Psoas muscle (tissue), 8 donors: Measurements from ENCODE around the gene TGFBR3L. TPM values are rescaled to one million over a fixed set of nuclear protein-coding genes. Genes with fewer than 3 reads are reported as not detected.
"Not testable (repeated sequence)": the region's sequence is repeated elsewhere in the genome, so short reads cannot be mapped to it uniquely, and the experiment has no call there.

Experiments
- ATAC-seq, 4 donors: fragments of 200-7000 bp; cut with Tn5 transposase; one replicate each; pipeline ENCODE4 v1.9.1; 2020; ENCODE audit warnings: moderate library complexity in 3 of 4, mild to moderate bottlenecking in 2 of 4
- DNase-seq, 2 donors: peaks; one replicate each; pipeline ENCODE4 v3.0.0-alpha.2; 2020
- H3K27ac ChIP-seq: fragments of 200-600 bp; one replicate; pipeline ENCODE4 v1.8.0; 2022
- H3K27me3 ChIP-seq, 3 donors: fragments of 200-600 bp in 1 of 3; one replicate each; pipeline versions ENCODE4 v1.6.1 to v1.8.0; 2013 to 2022; ENCODE audit warnings: low read length in 2 of 3, mild to moderate bottlenecking in 2 of 3, moderate library complexity in 1 of 3; ENCODE audit not compliant: insufficient read depth in 3 of 3
- H3K36me3 ChIP-seq, 2 donors: fragments of 200-600 bp in 1 of 2; one replicate each; pipeline versions ENCODE4 v1.6.1 to v1.8.0; 2013 to 2022; ENCODE audit warnings: low read depth in 1 of 2, mild to moderate bottlenecking in 1 of 2, moderate library complexity in 1 of 2; ENCODE audit not compliant: insufficient read depth in 1 of 2
- H3K4me1 ChIP-seq: fragments of 200-600 bp; one replicate; pipeline ENCODE4 v1.8.0; 2022
- H3K4me3 ChIP-seq: fragments of 200-600 bp; one replicate; pipeline ENCODE4 v1.8.0; 2022; ENCODE audit warnings: mild to moderate bottlenecking
- H3K9me3 ChIP-seq: fragments of 200-600 bp; one replicate; pipeline ENCODE4 v1.8.0; 2022
- WGBS, 3 donors: extraction: QIAGEN DNeasy Blood & Tissue Kit; methylation state at CpG; one replicate each; pipeline versions ENCODE4 v1.1.6 to v1.1.7; 2013; 5-methylcytosine and 5-hydroxymethylcytosine counted together
- intact Hi-C, 2 donors: fragments of 100-400 bp; cut with DNase I; formaldehyde crosslinking; loops; one replicate each; pipeline versions ENCODE4 v1.11.0 to v1.14.2; 2022
- polyA plus RNA-seq, 3 donors: library from polyadenylated mRNA; stranded (reverse); fragments of 200-250 nt; gene quantifications; one replicate each; pipeline ENCODE4 v1.2.3, GENCODE V29; 2013
- total RNA-seq, 4 donors: library from RNA; stranded (reverse); fragmentation: NEBNext Ultra II Directional in 2 of 4; extraction: Animal tissue kit (Norgen Biotek cat#: 25700) in 2 of 4; gene quantifications; one replicate each; pipeline versions ENCODE4 v1.2.1 to v1.2.4, GENCODE V29; 2021 to 2023
- TF ChIP-seq, protein P1 (sequence below): fragments of 200-600 bp; IDR thresholded peaks from one replicate; pipeline ENCODE4 v1.8.0; 2022; ENCODE audit warnings: antibody characterized with exemption
- donor health status: healthy with polysubstance abuse.
- donor health status: DM: no; HTN: no; CAD: no; lungs with moderate emphysema.
- donor health status: Bipolar disorder and iron deficiency.
- donor health status: healthy.
- donor health status: DM: yes; HTN: yes; CAD: no.
- donor health status: DM: no; HTN: no; CAD: no.
- donor health status: DM: no; HTN: no; CAD: no.
- donor health status: DM: yes; HTN: yes; CAD: no.

Gene TGFBR3L
- total and polyA plus RNA-seq, 7 donors: 1.2 to 13.0 (median 4.5) TPM

DNA sequence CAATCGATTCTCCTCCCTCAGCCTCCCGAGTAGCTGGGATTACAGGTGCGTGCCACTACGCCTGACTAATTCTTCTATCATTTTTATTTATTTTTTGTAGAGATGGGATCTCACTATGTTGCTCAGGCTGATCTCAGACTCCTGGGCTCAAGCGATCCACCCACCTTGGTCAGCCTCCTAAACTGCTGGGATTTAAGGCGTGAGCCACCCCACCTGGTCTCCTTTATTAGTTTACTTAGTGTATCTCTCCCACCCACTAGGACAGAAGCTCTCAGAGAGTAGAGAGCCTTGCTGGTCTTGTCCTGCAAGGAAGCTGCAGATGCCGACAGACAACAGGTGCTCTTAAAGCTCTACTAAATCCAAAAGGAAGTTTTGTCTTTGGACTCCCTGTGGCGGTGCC is 28.8 kb upstream of the TGFBR3L start:
- no peaks in the 10 kb centered on the region for H3K4me1 ChIP-seq
- H3K27ac ChIP-seq: no peak overlapping the region
- 72 to 79% (median 73%) methylated on average over 8 of the region's 8 CpGs for WGBS, 3 donors
- no peak overlapping the region for H3K4me3 ChIP-seq
- ATAC-seq (no peak), DNase-seq (no peak)
- H3K9me3 ChIP-seq: no peaks in the 10 kb centered on the region
- intact Hi-C loops: no loop called here
- peaks cover 0 to 34% (median 0%) of the 10 kb centered on the region in 3 donors for H3K27me3 ChIP-seq
- H3K36me3 ChIP-seq: no peaks in the 10 kb centered on the region
- TF ChIP-seq, protein P1, sequence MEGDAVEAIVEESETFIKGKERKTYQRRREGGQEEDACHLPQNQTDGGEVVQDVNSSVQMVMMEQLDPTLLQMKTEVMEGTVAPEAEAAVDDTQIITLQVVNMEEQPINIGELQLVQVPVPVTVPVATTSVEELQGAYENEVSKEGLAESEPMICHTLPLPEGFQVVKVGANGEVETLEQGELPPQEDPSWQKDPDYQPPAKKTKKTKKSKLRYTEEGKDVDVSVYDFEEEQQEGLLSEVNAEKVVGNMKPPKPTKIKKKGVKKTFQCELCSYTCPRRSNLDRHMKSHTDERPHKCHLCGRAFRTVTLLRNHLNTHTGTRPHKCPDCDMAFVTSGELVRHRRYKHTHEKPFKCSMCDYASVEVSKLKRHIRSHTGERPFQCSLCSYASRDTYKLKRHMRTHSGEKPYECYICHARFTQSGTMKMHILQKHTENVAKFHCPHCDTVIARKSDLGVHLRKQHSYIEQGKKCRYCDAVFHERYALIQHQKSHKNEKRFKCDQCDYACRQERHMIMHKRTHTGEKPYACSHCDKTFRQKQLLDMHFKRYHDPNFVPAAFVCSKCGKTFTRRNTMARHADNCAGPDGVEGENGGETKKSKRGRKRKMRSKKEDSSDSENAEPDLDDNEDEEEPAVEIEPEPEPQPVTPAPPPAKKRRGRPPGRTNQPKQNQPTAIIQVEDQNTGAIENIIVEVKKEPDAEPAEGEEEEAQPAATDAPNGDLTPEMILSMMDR: no peak

DNA sequence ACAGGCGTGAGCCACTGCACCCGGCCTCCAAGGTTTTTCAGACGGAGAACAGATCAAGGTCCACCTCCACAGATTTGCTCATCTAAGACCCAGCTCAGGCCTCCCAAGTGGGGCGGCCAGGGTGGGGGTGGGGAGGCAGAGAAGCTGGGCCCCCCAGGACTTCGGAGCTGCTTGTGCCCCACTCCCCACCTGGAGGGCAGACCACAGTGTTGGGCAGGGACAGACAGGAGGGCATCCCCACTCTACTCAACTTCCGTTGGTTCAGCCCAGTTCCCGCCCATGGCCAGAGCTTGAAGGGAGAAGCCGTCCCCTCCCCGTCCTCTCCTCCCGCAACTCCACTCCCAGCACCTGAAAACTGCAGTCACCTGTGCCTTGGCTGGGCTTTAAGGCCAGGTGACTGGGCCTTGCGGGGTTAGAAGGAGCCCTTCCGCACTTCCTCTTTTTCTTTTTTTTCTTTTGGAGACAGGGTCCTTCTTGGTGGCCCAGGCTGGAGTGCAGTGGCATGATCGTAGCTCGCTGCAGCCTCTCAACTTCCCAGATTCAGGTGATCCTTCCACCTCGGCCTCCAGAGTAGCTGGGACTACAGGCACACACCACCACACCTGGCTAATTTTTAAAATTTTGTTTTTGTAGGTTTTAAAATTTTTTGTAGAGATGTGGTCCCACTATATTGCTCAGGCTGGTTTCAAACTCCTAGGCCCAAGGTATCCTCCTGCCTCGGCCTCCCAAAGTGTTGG is 27.1 kb upstream of the TGFBR3L start:
- TF ChIP-seq, protein P1: no peak
- DNase-seq (no peak), ATAC-seq (no peak)
- H3K36me3 ChIP-seq: no peaks in the 10 kb centered on the region
- intact Hi-C loops: no loop called here
- no peak overlapping the region for H3K27ac ChIP-seq
- H3K4me1 ChIP-seq: no peaks in the 10 kb centered on the region
- no peak overlapping the region for H3K4me3 ChIP-seq
- H3K27me3 ChIP-seq: peaks cover 0 to 30% (median 0%) of the 10 kb centered on the region in 3 donors
- WGBS, 3 donors: 80 to 86% (median 85%) methylated on average over 16 of the region's 16 CpGs
- H3K9me3 ChIP-seq: no peaks in the 10 kb centered on the region

DNA sequence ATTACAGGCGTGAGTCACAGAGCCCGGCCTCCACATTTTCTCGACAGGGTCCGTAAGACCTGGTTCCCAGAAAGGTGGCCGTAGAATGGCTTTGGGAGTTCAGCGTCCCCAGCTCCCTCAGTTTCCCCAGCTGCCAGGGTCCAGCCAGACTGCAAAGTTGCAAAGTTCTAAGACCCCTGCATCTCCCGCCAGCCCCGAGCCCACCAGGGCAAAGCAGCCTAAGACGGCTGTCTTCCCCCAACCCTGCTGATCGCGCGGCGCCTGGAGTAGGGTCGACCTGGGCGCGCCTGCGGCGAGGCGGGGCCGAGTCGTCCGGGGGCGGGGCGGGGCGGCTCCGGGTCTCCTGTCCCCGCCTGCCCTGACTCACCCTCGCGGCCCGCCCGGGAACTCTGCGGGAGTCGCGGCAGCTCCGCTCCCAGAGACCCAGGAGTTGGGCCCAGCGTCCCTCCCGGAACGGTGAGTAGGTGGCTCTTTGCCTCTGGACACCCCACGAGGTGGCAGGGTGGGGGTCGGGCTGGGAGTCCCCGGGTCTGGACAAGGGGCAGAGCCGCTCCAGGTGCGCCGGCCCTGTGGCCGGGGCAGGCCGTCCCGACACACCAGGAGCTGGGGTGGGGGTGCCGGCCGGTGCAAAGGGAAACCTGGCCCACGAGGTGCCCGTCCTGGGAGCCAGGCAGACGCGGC is 26.3 kb upstream of the TGFBR3L start, which contains the start of gene LRRC8E:
Gene LRRC8E, plus strand, starts transcription at position 366 of the 681 bp plus-strand sequence. CDS start 7,094 bp downstream, outside the sequence.
- peaks cover 0 to 37% (median 0%) of the 10 kb centered on the region in 3 donors for H3K27me3 ChIP-seq
- no peaks in the 10 kb centered on the region for H3K4me1 ChIP-seq
- H3K9me3 ChIP-seq: no peaks in the 10 kb centered on the region
- no peaks in the 10 kb centered on the region for H3K36me3 ChIP-seq
- 12 to 18% (median 13%) methylated on average over 36 to 53 of the region's 53 CpGs for WGBS, 3 donors
- ATAC-seq: peak in 2 of 4 donors; percentile 61 to 81
- TF ChIP-seq, protein P1: no peak
- no peak for DNase-seq
- intact Hi-C loops: no loop called here
- H3K27ac ChIP-seq: no peak within 1 kb of the TSS
- H3K4me3 ChIP-seq: peak within 1 kb of the TSS; percentile 22

DNA sequence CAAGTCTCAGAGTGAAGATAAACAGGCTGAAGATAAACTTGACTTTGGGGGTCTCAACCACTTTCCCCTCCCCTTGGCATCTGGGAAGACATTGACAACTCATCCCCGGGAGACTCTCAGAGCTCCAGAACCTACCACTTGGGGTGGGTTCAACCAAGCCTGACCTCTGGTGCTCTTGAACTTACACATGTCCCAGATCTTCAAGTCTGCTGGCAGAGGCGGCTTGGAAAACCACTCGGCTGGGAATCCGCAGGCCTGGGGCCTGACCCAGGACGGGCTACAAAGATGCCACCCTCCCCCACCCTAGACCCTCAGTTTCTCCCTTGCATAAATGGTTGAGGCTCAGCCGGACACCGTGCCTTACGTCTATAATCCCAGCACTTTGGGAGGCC is 25.8 kb upstream of the TGFBR3L start:
- DNase-seq: no peak
- peak overlapping the region; percentile 22 for H3K4me3 ChIP-seq
- no peaks in the 10 kb centered on the region for H3K9me3 ChIP-seq
- WGBS, 3 donors: 74 to 79% (median 75%) methylated on average over 8 of the region's 8 CpGs
- intact Hi-C loops: no loop called here
- TF ChIP-seq, protein P1: no peak
- no peaks in the 10 kb centered on the region for H3K36me3 ChIP-seq
- no peak overlapping the region for H3K27ac ChIP-seq
- H3K27me3 ChIP-seq: peaks cover 0 to 42% (median 0%) of the 10 kb centered on the region in 3 donors
- H3K4me1 ChIP-seq: no peaks in the 10 kb centered on the region
- no peak for ATAC-seq

DNA sequence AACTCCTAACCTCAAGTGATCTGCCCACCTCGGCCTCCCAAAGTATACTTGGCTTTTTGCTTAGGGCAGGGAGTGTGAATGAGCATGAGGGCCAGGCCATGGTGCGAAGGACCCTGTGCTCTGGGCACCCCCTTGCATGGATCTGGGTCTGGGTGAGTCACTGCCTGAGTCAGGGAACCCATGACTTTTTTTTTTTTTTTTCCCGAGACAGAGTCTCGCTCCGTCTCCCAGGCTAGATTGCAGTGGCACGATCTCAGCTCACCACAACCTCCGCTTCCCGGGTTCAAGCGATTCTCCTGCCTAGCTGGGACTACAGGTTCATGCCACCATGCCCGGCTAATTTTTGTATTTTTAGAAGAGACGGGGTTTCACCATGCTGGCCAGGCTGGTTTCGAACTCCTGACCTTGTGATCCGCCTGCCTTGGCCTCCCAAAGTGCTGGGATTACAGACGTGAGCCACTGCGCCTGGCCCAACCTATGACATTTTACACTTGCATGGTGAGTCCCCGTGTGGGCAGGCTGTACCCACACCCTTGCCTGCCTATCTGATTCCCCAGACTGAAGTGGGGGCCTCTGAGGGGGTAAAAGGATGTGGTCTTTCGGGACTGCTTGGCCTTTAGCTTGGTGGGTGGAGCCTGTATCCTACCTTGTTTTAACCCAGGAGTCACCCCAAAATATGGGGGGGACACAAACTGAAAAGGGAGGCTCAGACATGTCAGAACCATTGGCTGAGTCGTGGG is 21.1 kb upstream of the TGFBR3L start:
- intact Hi-C loops: not testable (repeated sequence)

More for the DNA sequence above, 21.1 kb upstream of the TGFBR3L start:
- not testable (repeated sequence) for DNase-seq, H3K36me3 ChIP-seq, H3K4me3 ChIP-seq, H3K4me1 ChIP-seq, H3K9me3 ChIP-seq, H3K27ac ChIP-seq, ATAC-seq
- peaks cover 0 to 32% (median 0%) of the 10 kb centered on the region in 3 donors for H3K27me3 ChIP-seq
- 75 to 81% (median 77%) methylated on average over 17 to 18 of the region's 18 CpGs for WGBS, 3 donors
